Fibroblast of skin of right quadriceps (primary cell): ENCODE data around the gene OBP2A.

Experiments
- DNase-seq: peaks from one replicate; pipeline ENCODE4 v3.0.0-alpha.2; 2013

The OBP2A gene

DNA sequence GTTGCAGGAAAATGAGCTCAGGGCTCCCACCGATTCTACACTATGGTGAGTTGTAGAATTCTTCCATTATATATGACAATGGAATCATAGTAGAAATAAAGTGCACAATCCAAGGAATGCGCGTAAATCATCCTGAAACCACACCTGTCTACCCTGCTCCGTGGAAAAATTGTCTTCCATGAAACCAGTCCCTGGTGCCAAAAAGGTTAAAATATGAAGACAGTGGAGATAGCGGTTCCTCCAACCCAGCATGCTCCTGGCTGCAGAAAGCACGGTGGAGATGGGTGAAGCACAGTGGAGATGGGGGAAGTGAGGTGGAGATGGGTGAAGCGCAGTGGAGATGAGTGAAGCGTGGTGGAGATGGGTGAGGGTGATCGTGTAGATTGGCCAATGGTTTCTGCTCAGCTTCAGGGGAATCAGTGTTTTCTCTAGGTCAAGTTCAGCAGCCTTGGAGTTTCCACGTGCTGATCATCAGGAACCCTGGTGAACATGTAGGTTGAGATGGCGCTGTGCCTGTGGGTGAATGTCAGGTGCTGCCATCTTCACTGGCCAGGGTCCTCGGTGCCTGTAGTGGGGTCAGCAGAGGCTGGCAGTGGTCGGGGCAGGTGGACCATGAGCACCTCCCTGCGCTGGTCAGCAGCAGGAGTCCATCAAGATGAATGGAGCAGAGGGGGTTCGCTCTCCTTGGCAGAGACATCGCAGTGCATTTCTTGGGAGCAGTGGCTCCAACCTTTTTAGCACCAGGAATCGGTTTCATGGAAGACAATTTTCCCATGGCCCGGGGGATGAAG is 35.9 kb downstream of the OBP2A start:
- DNase-seq, result no peak

DNA sequence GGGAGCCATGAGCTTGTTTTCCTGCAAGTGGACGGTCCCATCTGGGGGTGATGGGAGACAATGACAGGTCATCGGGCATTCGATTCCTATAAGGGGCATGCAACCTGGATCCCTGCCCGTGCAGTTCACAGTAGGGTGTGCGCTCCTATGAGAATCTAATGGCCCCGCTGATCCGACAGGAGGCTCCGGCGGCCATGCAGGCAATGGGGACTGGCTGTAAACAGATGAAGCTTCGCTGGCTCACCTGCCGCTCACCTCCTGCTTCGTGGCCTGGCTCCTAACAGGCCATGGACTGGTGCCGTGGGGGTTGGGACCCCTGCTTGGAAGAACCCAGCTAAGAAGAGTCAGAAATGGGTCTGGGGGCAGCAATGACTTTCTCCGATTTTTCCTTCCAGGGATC is 36.6 kb downstream of the OBP2A start:
- DNase-seq, result no peak

DNA sequence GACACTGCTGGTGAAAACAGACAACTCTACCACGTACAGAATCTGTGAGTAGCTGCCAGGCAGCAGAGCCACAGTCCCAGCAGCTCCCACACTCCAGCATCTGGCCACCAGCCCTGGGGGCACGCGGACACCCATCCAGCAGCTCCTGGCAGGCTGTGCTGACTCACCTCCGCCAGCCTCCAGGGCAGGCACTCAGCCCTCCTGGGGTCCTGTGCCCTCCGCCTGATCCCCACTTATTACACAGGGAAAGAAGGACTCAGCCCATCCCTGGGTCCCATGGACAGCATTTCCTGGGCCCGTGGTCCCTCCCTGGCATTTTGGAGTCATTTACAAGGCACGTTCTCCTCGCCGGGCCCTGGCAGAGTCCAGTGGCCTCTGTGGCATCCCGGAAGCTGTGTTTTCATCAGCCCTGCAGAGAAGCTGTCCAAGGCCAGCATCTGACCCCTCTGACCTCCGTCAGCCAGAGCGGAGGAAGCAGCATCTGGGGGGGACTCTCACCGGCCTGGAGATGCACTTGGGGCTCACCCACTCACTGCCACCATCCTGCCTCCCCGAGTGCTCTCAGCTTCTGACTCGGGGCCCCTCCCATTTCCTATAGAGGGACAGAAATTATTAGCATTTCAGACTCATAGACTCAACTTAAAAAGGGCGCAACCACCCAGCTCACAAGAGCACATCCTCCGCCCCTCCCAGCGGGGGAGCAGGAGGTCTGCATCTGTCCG is 37.2 kb downstream of the OBP2A start:
- no peak for DNase-seq

DNA sequence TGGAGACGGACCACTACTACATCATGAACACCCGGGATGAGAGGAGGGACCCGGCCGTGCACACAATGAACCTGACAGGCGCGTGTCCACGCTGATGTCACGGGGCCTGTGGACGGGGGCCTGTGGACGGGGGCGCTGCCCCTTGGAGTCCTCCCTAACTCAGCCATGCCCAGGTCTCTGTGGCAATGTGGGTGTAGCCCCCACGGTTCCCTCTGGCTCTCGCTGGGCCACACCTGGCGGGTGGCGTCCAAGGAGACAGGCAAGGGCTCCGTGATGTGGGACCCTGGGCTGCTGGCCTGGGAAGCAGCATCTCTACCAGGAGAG is 37.7 kb downstream of the OBP2A start:
- DNase-seq, result no peak

DNA sequence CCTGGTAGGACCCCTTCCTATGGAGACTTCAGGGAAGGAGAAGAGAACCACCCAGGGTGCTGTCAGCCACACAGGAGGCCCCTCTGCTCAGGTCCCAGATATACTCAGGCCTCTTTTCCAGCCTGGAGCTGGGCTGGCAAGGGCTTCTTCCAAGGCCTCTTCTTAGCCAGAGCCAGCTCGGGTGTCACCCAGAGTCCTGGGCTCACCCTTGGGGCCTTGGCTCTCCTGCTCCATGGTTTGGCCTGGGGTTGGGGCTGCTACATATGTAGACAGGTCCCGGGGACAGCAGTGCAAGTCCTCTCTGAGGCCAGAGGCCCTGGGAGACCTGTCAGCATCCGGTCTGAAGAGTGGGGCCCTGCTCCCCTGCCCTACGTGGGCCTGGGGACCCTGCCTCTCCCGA is 38.4 kb downstream of the OBP2A start:
- DNase-seq, result no peak

DNA sequence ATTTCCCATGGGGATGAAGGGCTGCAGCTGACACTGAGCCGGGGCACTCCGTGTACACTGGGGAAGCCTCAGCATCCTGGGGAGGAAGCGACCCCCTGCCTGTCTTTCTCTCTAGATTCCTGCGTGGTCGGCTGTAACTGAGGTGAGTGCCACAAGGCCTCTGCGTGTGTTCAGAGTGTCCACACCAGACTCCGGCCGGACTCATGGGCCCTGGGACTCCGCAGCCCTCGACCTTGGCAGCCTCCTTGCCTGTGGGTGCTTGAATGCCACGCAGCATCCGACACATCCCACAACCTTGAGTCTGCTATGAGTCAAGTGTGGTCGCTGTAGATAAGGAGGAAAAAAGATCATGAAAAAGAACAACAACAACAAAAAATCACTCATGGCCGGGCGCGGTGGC is 39.0 kb downstream of the OBP2A start:
- no peak for DNase-seq

DNA sequence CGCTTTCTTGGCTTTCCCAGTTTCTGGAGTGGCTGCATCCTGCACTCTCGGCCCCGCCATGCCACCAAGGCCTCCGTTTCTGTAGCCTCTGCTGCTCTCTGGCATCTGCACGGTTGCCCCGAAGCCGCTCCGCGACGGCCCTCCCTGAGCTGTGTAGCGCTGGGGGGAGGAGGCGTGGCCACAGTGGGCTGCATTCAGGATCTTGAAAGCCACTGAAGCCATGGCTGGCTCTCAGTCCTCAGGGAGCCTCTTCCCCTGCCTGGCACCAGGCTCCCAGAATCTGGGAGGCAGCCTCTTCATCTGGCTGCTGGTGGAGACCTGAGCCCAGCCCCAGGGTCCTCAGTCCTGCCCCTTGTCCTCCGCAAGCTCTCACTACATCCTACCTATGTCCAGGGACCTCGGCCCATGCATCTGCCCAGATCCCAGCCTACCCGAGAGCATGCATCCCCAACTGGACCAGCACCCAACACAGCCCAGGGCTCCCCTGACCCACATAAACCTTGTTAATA is 40.7 kb downstream of the OBP2A start:
- DNase-seq, result no peak

DNA sequence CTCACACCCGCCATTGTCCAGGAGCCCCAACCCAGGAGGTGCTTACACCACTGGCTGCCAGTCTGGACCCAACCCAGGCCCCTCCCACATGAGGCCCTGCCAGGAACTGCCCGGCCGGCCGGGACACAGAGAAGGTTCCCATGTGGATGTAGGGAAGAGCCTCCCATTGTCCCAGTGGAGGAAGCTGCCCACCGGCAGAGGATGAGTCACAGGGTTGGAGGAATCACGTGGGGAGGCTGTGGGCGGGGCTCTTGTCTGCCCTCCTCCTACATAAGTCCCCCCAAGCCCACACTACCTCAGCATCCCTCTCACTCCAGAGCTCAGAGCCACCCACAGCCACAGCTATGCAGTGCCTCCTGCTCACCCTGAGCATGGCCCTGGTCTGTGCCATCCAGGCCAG is 41.7 kb downstream of the OBP2A start:
- no peak for DNase-seq

DNA sequence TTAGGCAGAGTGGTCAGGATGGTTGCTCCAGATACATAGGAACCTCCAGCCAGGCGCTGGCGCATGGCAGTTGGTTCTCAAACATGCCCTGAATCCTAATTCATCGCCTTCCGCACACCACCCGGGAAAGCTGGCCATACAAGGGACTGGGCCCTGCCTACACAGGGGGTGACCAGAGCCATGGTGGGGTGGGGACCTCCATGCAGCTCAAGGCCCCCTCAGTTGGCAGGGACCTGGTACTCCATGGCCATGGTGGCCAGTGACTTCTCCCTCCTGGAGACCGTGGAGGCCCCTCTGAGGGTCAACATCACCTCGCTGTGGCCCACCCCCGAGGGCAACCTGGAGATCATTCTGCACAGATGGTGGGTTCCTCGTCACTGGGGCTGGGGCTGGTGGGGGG is 42.4 kb downstream of the OBP2A start:
- DNase-seq, result no peak

DNA sequence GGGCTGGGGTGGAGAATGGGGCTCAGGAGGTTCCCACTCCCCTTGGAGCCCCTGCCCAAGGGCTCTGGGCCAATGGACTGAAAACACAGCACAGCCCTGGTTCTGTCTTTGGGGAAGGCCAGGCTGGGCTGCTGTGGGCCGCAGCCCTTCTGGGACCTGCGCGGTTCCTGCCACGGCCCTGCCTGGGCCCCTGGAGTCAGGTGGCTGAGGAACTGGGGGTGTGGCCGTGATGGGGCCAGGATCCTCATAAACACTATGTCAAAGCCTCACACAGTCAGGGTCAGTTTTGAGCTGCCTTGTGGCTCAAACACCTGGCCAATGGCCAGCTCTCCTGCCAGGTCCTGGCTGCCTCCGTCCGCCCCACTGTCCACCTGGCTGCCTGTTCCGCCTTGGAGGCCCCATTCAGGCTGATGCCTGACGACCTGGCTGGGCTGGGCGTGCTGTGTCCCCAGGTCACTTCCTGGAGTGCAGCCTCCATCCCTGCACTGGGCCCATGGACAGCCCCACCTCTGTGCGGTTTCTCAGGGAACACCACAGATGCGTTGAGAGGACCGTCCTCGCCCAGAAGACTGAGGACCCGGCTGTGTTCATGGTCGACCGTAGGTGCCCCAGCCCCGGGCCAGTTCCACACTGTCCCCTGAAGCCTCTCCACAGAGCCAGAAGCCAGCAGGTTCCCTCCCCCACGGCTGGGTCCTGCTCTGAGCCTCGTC is 43.1 kb downstream of the OBP2A start:
- no peak for DNase-seq

DNA sequence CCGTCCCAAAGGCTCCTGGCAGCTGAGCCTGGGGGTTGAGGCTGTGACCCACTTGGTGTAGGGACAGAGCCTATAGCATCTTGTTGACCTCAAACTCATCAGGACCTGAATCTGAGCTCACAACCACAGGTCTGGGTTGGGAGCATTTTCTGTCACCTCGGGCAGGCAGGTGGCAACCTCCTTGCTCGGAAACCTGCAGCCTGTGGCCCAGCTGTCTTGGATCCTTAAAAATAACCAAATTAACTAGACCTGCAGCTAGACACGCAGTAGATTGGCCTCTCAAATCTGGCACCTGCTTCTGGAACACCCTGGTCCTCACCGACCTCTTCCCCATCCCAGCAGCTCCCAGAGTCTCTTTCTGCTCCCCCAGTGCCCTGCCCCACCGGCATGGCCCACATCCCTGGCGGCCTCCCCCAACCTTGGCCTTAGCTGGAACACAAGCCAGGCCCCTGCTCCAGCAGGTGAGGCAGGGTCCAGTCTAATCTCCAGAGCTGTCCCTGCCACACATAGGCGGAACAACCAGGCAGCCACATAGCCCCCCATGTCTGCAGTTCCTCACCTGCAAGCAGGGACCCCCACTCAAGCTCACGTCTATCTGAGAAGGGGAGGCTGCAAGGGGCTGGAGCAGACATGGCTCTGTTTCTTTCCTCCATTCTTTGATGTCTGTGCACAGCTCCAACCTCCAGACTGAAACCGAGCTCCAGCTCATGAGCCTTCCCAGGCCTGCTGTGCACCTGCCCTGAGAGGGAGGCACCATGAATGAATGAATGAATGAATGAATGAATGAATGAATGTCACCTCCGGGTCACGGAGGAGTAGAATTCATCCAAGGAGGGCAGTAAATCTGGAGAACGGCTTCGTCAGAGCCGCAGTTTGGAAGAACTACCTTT is 43.9 kb downstream of the OBP2A start:
- DNase-seq, result no peak

DNA sequence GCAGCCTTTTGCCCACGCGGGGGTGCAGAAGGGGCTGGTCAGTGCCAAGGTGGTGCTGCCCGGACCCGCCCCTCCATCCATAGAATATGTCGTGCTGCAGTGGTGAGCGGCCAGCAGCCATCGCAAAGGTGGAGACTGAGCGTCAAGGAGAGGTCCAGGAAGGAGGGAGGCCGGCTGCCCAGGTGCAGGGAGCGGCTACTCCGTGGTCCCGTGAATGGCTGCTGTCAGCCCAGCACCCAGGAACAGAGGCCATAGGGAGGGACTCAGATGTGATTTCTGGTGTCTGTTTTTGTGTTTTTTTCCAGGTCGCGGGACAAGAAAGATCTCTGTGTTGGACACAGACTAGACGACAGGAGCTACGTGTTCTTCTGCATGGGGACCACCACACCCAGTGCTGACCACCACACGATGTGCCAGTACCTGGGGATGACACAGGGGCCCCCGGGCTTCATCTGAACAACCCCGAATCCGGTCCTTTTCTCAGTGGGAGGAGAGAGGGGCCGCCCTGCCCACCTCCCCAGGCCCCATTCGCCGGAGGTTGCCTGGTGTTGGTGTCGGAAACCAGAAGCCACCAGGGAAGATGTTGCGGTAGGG is 44.7 kb downstream of the OBP2A start:
- DNase-seq, result no peak

DNA sequence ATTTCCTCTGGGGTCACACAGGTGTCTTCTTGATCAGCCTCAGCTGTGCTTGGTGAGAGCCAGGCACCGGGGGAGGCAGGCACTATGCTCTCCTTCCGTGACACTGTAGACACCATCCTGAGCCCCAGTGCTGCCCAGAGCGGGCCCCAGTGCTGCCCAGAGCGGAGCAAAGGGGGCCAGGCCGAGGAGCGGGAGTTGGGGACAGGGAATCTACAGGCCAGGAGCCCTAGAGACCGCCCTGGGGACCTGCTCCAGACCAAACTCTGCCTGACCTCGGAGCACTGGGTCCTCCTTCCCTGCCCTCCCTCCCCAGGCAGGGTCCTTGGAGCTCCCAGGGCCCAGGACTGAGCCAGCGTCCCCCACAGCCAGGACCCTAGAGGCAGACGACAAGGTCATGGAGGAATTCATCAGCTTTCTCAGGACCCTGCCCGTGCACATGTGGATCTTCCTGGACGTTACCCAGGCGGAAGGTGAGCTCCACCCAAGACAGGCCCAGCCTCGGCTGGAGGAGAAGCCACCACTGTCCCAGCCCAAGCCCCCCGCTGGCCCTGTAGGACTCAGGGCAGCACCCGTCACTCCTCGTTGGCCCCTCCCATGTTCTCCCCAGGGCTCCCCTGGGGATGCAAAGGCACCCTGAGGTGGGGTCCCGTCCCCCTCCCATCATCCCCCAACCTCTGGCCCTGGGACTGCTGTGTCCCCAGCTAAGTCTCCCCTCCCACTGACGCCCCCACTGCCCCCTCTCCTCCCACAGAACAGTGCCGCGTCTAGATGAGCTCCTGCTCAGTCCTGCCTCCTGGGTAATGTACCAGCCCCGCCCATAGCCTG is 45.8 kb downstream of the OBP2A start:
- no peak for DNase-seq

DNA sequence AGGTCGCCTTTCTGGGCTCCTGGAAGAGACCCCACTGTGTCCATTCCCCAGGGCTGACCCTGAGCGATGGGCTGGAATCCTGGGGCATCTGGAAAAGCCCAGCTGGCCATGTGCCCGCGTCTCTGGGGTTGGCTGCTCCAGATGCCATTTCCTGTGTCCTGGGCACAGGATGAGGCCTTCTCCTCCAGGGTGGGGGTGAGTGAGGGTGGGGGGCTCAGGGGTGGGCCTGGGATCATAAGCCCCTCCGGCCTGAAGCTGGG is 46.3 kb downstream of the OBP2A start:
- no peak for DNase-seq

DNA sequence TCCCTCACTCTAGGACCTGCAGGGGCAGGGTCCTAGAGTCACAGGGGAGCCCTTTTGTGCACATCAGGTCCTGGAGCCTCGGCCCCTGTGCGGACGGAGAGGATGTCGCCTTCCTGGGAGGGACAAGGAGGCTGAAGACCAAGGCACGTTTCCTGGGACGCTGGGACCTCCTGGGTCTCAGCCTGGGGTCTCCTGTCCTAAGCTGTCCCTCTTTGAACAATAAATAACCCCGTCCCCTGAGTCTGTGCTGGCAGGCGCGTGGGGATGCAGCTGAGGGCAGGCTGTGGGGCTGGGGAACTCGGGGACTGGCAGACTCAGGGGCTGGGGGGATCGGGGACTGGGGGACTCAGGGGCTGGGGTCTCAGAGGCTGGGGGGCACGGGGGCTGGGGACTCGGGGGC is 46.7 kb downstream of the OBP2A start:
- DNase-seq, result no peak

DNA sequence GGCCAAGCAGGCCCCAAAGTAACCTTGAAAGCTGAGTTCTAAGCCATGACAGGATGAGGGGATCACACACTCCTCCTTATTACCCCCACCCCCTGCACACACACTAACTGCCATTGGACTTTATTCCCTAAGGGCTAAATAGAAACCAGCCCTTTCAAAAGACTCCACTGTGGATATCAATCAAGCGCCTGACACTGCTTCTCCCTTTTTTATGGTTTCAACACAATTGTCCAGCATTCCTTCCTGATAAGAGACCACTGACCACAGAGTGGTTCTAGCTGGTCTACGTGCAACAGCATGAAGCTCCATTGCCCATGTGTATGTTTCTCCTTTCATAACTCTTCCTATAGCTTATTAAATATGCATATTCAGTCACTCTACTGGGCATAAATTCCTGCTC is 50.3 kb downstream of the OBP2A start:
- DNase-seq, result no peak
